IPS-NIHi7 (cell line): ENCODE results near the gene DGKZ.

Experiments
- DNase-seq: peaks from one replicate; pipeline ENCODE4 v3.0.0; 2012; ENCODE audit warnings: mixed read lengths; ENCODE audit errors: extremely low spot score

DGKZ gene

GRCh38 chr11:46381048-46381818 lies 34.0 kb downstream of the DGKZ start, which contains the start of gene MDK:
Gene MDK (plus strand): TSS chr11:46381669. CDS start chr11:46382058, 389 bp downstream.
- peak; percentile 77 for DNase-seq

GRCh38 chr11:46381819-46382645 lies 34.8 kb downstream of the DGKZ start:
- no peak for DNase-seq

- peak; percentile 63 for DNase-seq
These were observed 35.6 kb downstream of the DGKZ start for GRCh38 chr11:46382646-46383403.

GRCh38 chr11:46383404-46383758 lies 36.1 kb downstream of the DGKZ start:
- DNase-seq = no peak

GRCh38 chr11:46383974-46384701 lies 36.9 kb downstream of the DGKZ start:
- DNase-seq = no peak

GRCh38 chr11:46385169-46386004 lies 38.1 kb downstream of the DGKZ start:
- no peak for DNase-seq

GRCh38 chr11:46386005-46386578 lies 38.8 kb downstream of the DGKZ start:
- no peak for DNase-seq

GRCh38 chr11:46386674-46387073 lies 39.4 kb downstream of the DGKZ start:
- DNase-seq = no peak

- DNase-seq = no peak
These were observed 40.2 kb downstream of the DGKZ start for GRCh38 chr11:46387456-46387855.

GRCh38 chr11:46387919-46388618 lies 40.8 kb downstream of the DGKZ start:
- DNase-seq = no peak

- peak; percentile 45 for DNase-seq
These were observed 41.6 kb downstream of the DGKZ start for GRCh38 chr11:46388619-46389449.

GRCh38 chr11:46389450-46390330 lies 42.4 kb downstream of the DGKZ start:
- peak; percentile 88 for DNase-seq

GRCh38 chr11:46390331-46391171 lies 43.3 kb downstream of the DGKZ start:
- no peak for DNase-seq

GRCh38 chr11:46391186-46391577 lies 43.9 kb downstream of the DGKZ start:
- no peak for DNase-seq

- DNase-seq = peak; percentile 82
These were observed 44.5 kb downstream of the DGKZ start, which contains the start of gene CHRM4 for GRCh38 chr11:46391578-46392420. Gene CHRM4 (minus strand): TSS chr11:46391776. CDS start chr11:46386557, 5,219 bp downstream.
